Activated CD8-positive, alpha-beta memory T cell treated with anti-CD3 and anti-CD28 coated beads for 36 hours (primary cell): ENCODE data around the gene RFX1. TPM values are rescaled to one million over a fixed set of nuclear protein-coding genes. Genes with fewer than 3 reads are reported as not detected.

Source experiments
- CTCF ChIA-PET: fragments of 350-600 bp; sonication (Branson Sonifier 250); formaldehyde crosslinking; loops from one replicate; lab custom pipeline; 2021; ENCODE audit warnings: antibody characterized with exemption; lab: Charles Lee
- POLR2A ChIA-PET: fragments of 350-600 bp; sonication (Branson Sonifier 250); formaldehyde crosslinking; loops from one replicate; lab custom pipeline; 2021; ENCODE audit warnings: antibody characterized with exemption; lab: Charles Lee
- total RNA-seq, 2 experiments: library from RNA; stranded (reverse); gene quantifications; one replicate each; pipeline ENCODE4 v1.2.3, GENCODE V29; 2021

The RFX1 gene
- total RNA-seq, 2 experiments from 2014 or later = 11.8 to 12.5 TPM

DNA sequence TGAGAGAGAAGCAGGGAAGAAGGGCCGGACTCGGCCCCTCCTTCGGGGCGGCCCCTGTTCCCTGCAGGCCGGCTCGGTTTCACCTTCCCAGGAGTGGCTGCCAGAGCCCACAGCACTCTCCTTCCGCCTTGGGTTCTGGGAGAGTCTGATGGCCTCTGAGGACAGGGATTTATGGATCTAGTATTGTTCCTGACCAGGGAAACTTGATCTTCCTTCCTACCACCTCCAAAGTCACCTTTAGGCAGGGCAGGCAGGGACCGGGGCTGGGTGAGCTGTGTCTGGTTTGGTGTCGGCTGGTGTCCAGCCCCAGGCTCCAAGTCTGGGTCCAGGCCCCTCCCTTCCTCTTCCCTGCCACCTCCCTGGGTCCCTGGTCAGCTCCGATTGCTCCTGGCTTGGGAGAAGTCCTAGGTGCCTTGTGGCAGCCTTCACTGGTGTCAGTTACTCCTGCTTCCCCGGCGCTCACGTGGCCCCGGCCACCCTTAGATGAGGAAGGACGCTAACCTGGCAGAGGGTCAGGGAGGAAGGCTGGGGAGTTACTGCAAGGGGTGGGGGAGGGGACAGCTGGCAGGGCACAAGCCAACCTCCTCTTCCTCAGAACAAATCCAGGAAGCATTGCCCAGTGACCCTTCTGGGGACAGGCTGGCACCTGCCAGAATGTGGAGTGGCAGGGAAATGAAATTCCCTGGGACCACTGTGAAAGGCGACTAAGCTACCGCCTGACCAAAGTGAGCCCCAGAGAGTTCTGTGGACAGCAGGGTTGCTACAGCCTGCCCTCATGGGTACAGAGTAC is 18.8 kb downstream of the RFX1 start:
- POLR2A ChIA-PET = interaction anchor here (0.8 to 2.4 kb wide), 3 partner anchors 18 to 151 kb away, joined by 3 to 19 read pairs (median 11); partner anchors contain the start of genes IL27RA and RFX1

DNA sequence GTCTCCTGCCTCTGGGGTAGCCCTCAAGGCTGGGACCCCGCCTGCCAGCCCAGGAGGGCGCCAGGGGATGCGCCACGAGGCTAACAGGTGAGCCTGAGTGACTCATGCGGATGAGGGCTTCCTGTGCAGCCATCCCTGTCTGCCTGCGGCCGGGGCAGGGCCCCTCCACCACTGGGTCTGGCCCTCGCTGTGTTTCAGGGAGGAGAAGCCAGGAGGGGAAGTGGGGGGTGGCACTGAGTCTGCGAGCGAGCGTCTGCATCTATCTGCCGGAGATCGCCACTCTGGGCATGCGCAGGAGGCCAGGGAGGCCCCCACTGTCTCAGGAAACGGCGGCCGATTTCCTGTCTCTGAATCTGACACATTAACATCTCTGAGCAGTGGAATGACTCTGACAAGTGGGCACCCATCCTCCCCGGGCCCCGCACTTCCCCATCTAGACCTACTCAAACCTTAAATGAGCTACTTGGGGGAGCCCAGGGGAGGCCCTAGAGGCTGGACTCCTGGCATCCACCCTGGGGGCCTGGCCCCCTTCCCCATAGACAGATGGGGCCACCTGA is 19.7 kb downstream of the RFX1 start:
- CTCF ChIA-PET = interaction anchor here (0.6 to 2.1 kb wide), 7 partner anchors 10 to 73 kb away, joined by 3 to 6 read pairs (median 3); partner anchors contain the start of gene IL27RA
- POLR2A ChIA-PET = interaction anchor here (0.7 to 2.4 kb wide), 4 partner anchors 19 to 150 kb away, joined by 3 to 19 read pairs (median 7); partner anchors contain the start of genes IL27RA and RFX1

More for the DNA sequence above, 18.8 kb downstream of the RFX1 start:
- CTCF ChIA-PET = interaction anchor here (0.6 to 2.0 kb wide), 8 partner anchors 9 to 101 kb away, joined by 3 to 5 read pairs (median 3); no protein-coding TSS in a partner anchor

DNA sequence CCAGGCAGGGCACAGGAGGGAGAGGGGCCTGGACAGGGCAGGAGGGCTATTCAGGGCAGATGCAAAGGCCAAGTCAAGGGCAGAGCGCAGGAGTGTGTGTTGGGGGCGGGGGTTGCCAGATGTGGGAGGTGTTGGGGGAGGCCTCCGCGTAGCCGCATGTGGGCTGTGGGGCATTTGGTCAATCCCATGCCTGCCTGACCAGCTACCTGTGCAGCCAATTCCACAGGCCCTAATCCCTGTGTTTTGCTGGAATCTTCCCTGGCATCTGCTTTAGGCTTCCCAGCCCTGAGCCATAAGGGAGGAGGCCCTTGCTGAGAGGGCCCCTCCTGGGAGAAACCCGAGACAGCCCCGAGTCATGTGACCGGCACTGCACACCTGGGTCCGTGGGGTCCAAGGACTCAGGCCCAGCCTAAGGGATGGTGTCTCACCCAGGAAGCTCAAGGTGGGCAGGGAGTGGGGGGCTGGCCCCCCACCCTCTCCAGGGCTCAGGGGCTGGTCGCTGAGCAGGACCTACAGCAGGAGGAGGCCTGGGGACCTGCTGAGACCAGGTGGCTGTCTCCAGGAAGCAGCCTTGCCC is 20.3 kb downstream of the RFX1 start:
- ChIA-PET POLR2A (interaction anchor here (0.6 to 2.4 kb wide), 5 partner anchors 11 to 46 kb away, joined by 3 to 19 read pairs (median 8); partner anchors contain the start of genes IL27RA and RFX1), CTCF (interaction anchor here (2.1 kb wide), 1 partner anchor 46 kb away, joined by 6 read pairs; the partner anchor contains the start of gene IL27RA)

DNA sequence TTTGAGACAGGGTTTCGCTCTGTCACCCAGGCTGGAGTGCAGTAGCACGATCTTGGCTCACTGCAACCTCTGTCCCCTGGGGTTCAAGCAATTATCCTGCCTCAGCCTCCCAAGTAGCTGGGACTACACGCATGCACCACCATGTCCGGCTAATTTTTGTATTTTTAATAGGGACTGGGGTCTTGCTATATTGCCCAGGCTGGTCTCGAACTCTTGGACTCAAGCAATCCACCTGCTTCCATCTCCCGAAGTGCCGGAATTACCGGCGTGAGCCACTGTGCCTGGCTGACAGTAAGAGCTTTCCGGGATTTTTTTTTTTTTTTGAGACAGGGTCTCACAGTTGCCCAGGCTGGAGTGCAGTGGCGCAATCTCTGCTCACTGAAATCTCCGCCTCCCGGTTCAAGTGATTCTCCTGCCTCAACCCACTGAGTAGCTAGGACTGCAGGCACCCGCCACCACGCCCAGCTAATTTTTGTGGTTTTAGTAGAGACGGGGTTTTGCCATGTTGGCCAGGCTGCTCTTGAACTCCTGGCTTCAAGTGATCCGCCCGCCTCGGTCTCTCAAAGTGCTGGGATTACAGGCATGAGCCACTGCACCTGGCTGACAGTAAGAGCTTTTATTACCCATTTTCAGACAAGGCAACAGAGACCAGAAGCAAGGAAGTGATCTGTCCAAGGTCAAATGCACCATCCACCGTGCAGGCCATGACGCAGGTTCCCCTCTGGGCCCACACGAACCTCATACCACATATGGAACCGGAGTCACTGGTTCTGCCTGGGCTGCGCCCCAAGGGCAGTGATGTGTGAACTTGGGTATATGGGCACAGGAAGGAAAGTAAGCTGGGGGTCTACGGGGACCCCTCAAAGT is 21.0 kb downstream of the RFX1 start:
- CTCF ChIA-PET = interaction anchor here (0.6 to 2.1 kb wide), 3 partner anchors 14 to 1188 kb away, joined by 3 to 6 read pairs (median 3); partner anchors contain the start of gene IL27RA
- POLR2A ChIA-PET = interaction anchor here (0.6 to 1.3 kb wide), 4 partner anchors 12 to 22 kb away, joined by 4 to 8 read pairs (median 4); partner anchors contain the start of gene RFX1

DNA sequence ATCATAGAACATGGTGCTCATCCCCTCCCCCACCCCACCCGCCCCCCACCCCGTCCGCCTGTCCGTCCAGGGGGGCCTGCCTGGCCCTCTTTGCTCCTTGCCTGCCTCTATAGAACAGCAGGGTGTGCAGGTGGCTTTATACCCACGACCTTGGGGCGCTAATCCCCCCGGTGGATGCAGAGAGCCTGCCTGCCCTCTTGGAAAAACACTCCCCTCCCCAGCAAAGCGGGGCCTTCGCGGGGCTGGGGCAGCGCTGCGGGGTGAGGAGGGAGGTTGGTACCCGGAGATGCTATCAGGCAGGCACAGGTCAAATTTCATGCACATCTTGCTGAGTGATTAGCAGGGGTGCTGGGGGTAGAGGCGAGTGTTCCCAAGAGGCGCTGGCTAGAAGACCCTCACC is 21.9 kb downstream of the RFX1 start:
- CTCF ChIA-PET = interaction anchor here (0.7 kb wide), 1 partner anchor 14 kb away, joined by 3 read pairs; no protein-coding TSS in a partner anchor
- POLR2A ChIA-PET = no interaction called here

DNA sequence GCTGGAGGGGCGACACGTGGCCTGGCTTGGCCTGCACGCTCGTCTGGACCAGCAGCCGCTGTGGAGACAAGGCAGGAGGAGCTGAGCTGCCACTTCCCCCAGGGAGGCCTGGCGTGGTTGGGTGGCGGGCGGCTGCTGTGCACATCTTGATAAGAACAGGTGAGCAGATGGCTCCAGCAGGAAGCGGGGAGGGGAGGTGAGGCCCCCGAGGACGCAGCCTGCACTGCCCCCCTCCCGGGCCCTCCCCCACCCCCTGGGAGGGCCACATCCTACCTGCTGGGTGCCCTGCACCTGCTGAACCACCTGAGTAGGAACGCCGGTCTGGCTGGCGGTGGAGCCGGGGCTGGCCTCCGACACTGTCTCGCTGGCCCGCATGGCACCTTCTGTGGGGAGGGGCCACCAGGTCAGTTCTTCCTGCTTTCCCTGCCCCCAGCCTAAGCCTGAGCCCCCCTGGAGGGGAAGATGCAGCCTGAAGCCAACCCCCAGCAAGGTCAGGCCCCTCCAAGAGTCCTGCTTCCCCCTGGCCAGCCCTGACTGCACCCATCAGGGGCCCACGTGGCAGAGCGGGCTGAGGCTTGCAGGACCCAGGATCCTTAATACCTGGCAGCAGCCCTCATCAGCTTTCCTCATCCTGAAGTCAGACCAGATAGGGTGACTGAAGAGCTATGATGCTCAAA is 22.8 kb downstream of the RFX1 start:
- CTCF ChIA-PET = interaction anchor here (0.6 kb wide), 1 partner anchor 1406 kb away, joined by 4 read pairs; no protein-coding TSS in a partner anchor
- POLR2A ChIA-PET = no interaction called here

DNA sequence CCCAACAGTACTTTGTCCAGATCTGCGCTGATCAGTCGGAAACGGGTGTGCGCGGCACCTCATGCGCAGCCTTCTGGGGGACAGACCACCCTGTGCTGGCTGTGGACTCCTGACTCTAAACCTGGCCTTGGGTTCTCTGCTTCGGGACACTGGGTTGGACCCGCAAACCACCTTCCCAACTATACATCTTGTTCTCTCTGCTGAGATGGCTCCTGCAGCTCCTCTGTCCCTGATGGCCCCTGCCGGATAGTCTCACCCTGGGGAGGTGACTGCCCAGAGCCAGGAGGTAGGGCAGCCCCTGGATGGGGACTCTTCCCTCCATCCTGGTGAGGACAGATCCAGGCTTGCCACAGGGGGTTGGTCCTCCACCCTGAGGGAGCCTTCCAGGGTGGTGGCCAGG is 23.3 kb downstream of the RFX1 start:
- CTCF ChIA-PET = no interaction called here
- POLR2A ChIA-PET = no interaction called here

DNA sequence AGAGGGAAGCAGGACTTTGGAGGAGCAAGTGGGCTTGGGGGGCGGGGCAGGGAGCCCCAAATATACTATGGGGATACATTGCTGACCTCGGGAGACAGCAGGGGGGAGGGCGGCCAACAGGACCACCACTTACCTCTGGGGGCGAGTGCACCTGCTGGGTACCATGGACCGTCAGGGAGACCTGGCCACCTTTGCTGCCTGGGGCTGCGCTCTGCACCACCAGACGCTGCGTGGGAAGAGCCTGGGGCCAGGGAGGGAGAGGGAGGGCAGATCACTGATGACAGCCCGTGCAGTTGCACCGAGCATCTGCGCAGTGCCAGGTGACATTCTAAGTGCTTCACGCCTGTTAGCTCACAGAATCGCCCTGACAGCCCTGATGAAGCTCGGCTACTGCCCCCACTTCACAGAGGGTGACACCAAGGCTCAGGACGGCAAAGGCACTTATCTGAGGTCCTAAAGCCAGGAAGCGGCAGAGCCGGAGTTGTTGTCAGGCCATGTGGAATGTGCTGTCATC is 24.1 kb downstream of the RFX1 start:
- CTCF ChIA-PET = interaction anchor here (0.8 kb wide), 1 partner anchor 87 kb away, joined by 3 read pairs; no protein-coding TSS in a partner anchor
- POLR2A ChIA-PET = no interaction called here

DNA sequence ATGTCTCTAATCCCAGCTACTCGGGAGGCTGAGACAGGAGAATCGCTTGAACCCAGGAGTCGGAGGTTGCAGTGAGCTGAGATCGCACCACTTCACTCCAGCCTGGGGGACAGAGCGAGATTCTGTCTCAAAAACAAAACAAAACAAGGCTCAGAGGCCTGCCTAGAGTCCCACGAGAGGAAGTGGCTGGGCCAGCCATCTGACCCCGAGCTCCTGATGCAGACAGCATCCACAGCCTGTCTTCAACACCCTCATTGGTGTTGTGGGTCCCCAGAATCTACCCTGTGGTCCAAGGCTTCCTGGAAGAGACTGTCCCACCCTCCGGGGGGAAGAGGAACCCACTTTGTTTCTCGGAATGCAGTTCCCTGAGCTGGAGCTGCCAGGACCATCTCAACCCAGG is 24.7 kb downstream of the RFX1 start:
- POLR2A ChIA-PET = no interaction called here
- CTCF ChIA-PET = interaction anchor here (0.8 kb wide), 1 partner anchor 87 kb away, joined by 3 read pairs; no protein-coding TSS in a partner anchor

DNA sequence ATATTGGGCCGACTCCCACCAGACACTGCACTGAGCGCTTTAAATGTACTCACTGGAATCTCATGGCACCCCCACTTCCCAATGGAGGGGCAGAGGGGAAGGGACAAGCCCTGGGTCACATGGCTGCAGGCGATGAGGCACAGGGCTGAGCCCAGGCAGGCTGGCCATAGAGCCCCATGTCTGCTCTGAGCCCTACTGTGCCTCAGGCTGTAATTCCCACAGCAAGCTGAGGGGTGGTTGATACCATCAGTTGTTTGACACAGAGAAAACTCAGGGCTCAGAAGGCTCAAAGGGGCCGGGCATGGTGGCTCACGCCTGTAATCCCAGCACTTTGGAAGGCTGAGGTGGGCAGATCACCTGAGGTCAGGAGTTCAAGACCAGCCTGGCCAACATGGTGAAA is 25.1 kb downstream of the RFX1 start:
- POLR2A ChIA-PET = no interaction called here
- CTCF ChIA-PET = no interaction called here

DNA sequence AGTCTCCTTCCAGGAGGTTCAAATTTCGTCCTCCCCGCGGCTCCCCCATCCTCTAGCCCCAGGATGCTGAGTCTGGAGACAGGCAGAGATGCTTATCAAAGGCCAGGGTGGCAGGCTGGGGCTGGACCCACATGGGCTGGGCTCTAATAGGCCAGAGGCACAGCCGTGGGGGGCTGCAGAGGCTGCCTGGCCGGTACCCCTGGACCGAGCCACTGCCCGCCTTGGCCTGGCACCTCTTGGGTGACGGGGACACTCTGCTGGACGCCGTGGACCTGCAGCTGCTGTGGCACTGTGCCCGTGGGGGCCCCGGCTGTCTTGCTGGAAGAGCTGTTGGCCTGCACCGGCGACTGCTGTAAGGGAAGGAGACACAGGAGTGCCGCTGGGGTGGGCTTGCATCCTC is 25.8 kb downstream of the RFX1 start:
- POLR2A ChIA-PET = interaction anchor here (0.9 kb wide), 1 partner anchor 28 kb away, joined by 4 read pairs; the partner anchor contains the start of gene DCAF15
- CTCF ChIA-PET = no interaction called here

DNA sequence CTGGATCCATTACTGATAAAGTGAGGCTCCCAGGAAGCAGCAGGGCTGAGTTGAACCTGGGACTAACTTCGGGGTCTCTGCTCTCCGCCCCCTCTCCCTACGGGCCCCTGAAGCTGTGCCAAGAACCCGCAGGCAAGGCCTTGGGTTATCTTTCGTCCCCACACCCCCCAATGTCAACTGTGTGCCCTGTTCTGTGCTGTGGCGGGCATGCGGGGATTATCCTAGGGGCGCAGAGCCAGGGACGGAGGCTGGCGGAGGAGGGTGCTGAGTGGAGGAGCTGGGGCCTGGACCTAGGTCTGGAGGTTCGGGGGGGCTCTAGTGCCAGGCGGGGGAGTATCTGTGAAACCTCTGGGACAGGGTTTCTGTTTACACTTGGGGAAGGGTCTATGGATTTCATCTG is 26.4 kb downstream of the RFX1 start:
- ChIA-PET CTCF (interaction anchor here (1.6 to 1.8 kb wide), 2 partner anchors 10 to 80 kb away, joined by 4 read pairs; no protein-coding TSS in a partner anchor), POLR2A (interaction anchor here (0.7 to 0.9 kb wide), 2 partner anchors 25 to 28 kb away, joined by 3 to 4 read pairs; partner anchors contain the start of gene DCAF15)

DNA sequence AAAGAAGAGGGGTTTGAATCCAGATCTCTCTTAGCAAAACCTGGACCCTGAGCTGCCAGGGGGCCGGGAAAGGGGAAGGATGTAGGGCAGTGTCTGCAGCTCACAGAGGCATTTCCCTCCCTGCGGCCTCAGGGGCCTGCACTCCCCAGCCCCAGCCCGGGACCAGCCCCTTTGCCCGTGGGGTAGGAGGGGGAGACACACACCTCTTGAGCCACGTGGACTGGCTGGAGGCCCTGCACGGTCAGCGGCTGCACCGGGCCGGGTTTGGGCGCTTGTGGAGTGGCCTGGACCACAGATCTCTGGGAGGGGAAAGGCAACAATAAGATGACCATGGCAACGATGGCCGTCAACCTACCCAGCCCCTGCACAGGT is 26.9 kb downstream of the RFX1 start:
- ChIA-PET POLR2A (interaction anchor here (0.7 to 0.9 kb wide), 2 partner anchors 26 to 27 kb away, joined by 3 to 4 read pairs; partner anchors contain the start of gene DCAF15), CTCF (interaction anchor here (1.2 to 1.8 kb wide), 3 partner anchors 9 to 100 kb away, joined by 3 to 4 read pairs (median 4); no protein-coding TSS in a partner anchor)

DNA sequence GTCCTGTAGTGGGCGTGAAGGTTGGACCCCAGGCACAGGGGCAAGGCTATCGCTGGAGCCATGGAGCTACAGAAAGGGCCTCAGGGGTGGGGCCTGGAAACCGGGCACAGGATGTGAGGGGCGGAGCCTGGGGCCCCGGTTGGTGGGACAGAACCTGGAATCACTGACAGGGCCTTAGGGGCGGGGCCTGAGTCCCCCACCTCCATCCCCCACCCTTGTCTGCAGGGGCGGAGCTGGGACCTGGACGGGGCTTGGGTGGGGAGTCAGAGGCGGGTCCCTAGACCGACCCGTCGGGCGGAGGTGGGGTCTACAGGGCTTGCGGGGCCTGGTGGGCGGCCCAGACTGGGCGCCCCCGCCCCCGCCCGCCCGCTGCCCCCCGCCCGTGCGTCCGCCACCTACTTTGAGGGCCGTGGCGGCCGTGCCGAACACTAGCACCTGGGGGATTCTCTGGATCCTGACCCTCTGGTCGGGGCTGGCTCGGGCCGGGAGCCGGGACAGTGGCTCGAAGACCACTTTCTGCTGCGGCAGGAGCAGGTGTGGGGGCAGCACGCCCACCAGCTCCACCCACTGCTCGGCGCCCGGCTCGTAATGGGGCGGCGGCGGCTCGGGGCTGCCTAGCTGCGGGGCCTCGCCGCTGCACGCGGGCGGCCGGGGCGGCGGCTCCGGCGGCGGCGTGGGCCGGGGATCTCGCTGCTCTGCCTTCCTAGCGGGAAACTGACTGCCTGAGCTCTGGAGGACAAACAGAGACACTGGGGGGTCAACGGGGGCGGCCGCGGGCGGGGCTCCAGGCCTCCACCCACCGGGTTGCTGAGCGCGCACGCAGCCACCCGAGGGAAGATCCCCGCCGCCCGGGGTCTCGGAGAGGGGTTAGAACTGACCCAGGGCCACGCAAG is 27.5 kb downstream of the RFX1 start:
- POLR2A ChIA-PET = interaction anchor here (0.7 kb wide), 3 partner anchors 24 to 28 kb away, joined by 3 read pairs; partner anchors contain the start of gene RFX1
- CTCF ChIA-PET = interaction anchor here (0.7 to 1.8 kb wide), 6 partner anchors 9 to 99 kb away, joined by 3 to 4 read pairs (median 4); no protein-coding TSS in a partner anchor

DNA sequence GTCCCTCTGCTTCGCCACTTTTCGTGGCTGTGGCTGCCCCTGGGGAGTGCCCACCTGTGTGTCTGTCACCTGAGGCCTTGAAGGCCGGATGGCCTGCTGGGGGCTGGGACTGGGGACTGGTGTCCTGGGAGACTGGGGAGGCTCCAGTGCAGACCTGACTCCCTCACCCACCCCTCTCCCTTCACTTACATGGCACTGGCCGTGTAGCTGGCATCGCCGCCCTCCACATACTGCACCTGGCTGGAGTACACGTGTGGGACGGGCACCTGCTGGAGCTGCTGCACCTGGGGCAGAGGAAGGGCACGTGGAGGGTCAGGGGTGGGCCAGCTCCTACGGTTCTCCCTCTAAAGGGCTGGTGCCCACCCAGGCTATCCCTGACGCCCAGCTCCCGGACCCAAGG is 28.3 kb downstream of the RFX1 start:
- ChIA-PET CTCF (interaction anchor here (1.0 to 1.2 kb wide), 3 partner anchors 55 to 91 kb away, joined by 3 to 4 read pairs (median 3); no protein-coding TSS in a partner anchor), POLR2A (interaction anchor here (0.7 kb wide), 2 partner anchors 25 to 28 kb away, joined by 3 read pairs; partner anchors contain the start of gene RFX1)

DNA sequence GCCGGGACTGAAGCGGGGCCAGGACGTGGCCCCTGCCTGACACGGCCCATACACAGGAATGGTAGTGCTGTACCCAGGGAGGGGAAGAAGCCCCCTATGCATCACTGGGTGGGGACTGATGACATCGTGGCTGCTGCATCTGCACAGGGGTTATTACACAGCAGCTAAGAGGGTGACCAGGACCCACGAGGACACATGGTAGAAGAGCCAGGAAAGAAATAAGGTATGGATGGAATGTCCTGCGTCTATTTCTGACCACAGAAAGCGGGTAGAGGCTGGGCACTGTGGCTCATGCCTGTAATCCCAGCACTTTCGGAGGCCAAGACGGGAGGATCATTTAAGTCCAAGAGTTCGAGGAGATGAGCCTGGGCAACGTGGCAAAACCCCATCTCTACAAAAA is 29.7 kb downstream of the RFX1 start:
- POLR2A ChIA-PET = no interaction called here
- CTCF ChIA-PET = interaction anchor here (0.8 kb wide), 1 partner anchor 18 kb away, joined by 3 read pairs; no protein-coding TSS in a partner anchor
